ENCODE results near the gene OR4E2. TPM values are rescaled to one million over a fixed set of nuclear protein-coding genes. Genes with fewer than 3 reads are reported as not detected.
A peak's percentile ranks its signal among the peaks of the same experiment; 100 is the strongest.

OR4E2 gene
- total RNA-seq, 1 experiment from 2014 or later = not detected

- no peak overlapping the region for H3K4ac ChIP-seq (ENCODE audit: low read depth, low read length)
- no peaks in the 10 kb centered on the region for H3K79me2 ChIP-seq (ENCODE audit: insufficient read depth, low read length)
- no peaks in the 10 kb centered on the region for H3K79me1 ChIP-seq (ENCODE audit: insufficient read depth, low read depth, low read length, poor library complexity, severe bottlenecking)
- H2BK5ac ChIP-seq (ENCODE audit: insufficient read length, low read length) = no peak overlapping the region
- no peaks in the 10 kb centered on the region; the same call in 1 of the 2 replicates for H3K4me1 ChIP-seq (ENCODE audit: insufficient read depth, low read length)
- WGBS (ENCODE audit: extremely low coverage, insufficient read length, low lambda C conversion rate) = no CpG with 5 or more reads among the region's 1 CpG
- no peak for TF ChIP-seq CTCF (conservative IDR thresholded peaks at IDR 0.05)
- no peak overlapping the region for H3K14ac ChIP-seq (ENCODE audit: insufficient read depth, low read length)
- no peak overlapping the region for H3K18ac ChIP-seq (ENCODE audit: insufficient read length, low read depth, low read length)
- H2BK15ac ChIP-seq (ENCODE audit: low read depth, low read length) = no peak overlapping the region
- Mint-ChIP-seq H3K4me3 (no peak overlapping the region), H3K36me3 (ENCODE audit: insufficient read depth in 1 of 3, low read depth in 3 of 3) (no peaks in the 10 kb centered on the region), H3K9me3 (no peaks in the 10 kb centered on the region), H3K4me1 (peaks cover 15 to 20% of the 10 kb centered on the region in 2 experiments), H3K27ac (peak overlapping the region in 1 of 3 experiments; percentile 53; a peak in 1 of 7 replicates), H3K27me3 (ENCODE audit: low read depth) (no peaks in the 10 kb centered on the region)
- no peak overlapping the region for H2AFZ ChIP-seq (ENCODE audit: low read length)
- no peak overlapping the region for H3K9ac ChIP-seq (ENCODE audit: extremely low read depth, insufficient read length, low read length)
- no peak overlapping the region for H2BK12ac ChIP-seq (ENCODE audit: insufficient read length, low read depth, low read length)
- H3K27me3 ChIP-seq (ENCODE audit: insufficient read depth, low read length) = no peaks in the 10 kb centered on the region
- no peak overlapping the region for H3K56ac ChIP-seq (ENCODE audit: insufficient read length, low read depth, low read length)
- H3K27ac ChIP-seq (ENCODE audit: insufficient read length, low read depth, low read length) = no peak overlapping the region
- H2BK20ac ChIP-seq (ENCODE audit: low read depth, low read length, poor library complexity, severe bottlenecking) = no peak overlapping the region
- DNase-seq = no peak
- H4K8ac ChIP-seq (replicated peaks; ENCODE audit: insufficient read length, low read depth, low read length) = no peak overlapping the region
- no peak overlapping the region for H4K5ac ChIP-seq (ENCODE audit: insufficient read length, low read depth, low read length)
- no peak overlapping the region for H3K23ac ChIP-seq (ENCODE audit: insufficient read length, low read depth, low read length)
- H4K91ac ChIP-seq (ENCODE audit: insufficient read length, low read depth, low read length) = no peak overlapping the region
- no peaks in the 10 kb centered on the region for H3K9me3 ChIP-seq (ENCODE audit: control insufficient read depth, low read depth, low read length)
- no peaks in the 10 kb centered on the region for H3K23me2 ChIP-seq (ENCODE audit: insufficient read length, low read depth, low read length, poor library complexity, severe bottlenecking)
- H4K20me1 ChIP-seq (ENCODE audit: control insufficient read depth, insufficient read depth, insufficient read length) = no peaks in the 10 kb centered on the region
- H2AK5ac ChIP-seq (ENCODE audit: insufficient read length, low read length) = no peak overlapping the region
- no peak overlapping the region for H2BK120ac ChIP-seq (ENCODE audit: low read depth, low read length, poor library complexity, severe bottlenecking)
- no peak overlapping the region for H3T11ph ChIP-seq (ENCODE audit: low read length)
- H3K4me2 ChIP-seq (ENCODE audit: insufficient read depth, insufficient read length, low read length) = no peak overlapping the region
These were observed 39.4 kb upstream of the OR4E2 start for GRCh38 chr14:21614240-21614639.
